IPS DF 6.9 (cell line): ENCODE measurements around the gene KRTAP4-1.
"Not testable (repeated sequence)": the region's sequence is repeated elsewhere in the genome, so short reads cannot be mapped to it uniquely, and the experiment has no call there.

ENCODE experiments used
- DNase-seq: peaks from one replicate; pipeline ENCODE4 v3.0.0-alpha.2; 2013; ENCODE audit warnings: low read depth, low spot score
- H3K27ac ChIP-seq: one replicate; pipeline ENCODE4 v1.5.1; 2013; ENCODE audit warnings: low read length, control low read depth
- H3K27me3 ChIP-seq: 2 replicates; pipeline ENCODE4 v1.6.1; 2013; ENCODE audit warnings: mild to moderate bottlenecking, low read length; ENCODE audit not compliant: control insufficient read depth, insufficient read depth
- H3K36me3 ChIP-seq: 2 replicates; pipeline ENCODE4 v1.6.1; 2013; ENCODE audit warnings: low read length; ENCODE audit not compliant: control insufficient read depth, insufficient read depth
- H3K4me1 ChIP-seq: 2 replicates; pipeline ENCODE4 v1.6.1; 2013; ENCODE audit warnings: low read length; ENCODE audit not compliant: control insufficient read depth, insufficient read depth
- H3K4me3 ChIP-seq: 2 replicates; pipeline ENCODE4 v1.5.1; 2013; ENCODE audit warnings: mild to moderate bottlenecking, low read length
- H3K9me3 ChIP-seq: 2 replicates; pipeline ENCODE4 v1.6.1; 2013; ENCODE audit warnings: low read length, inconsistent platforms; ENCODE audit not compliant: control insufficient read depth, insufficient read depth
- whole genome bisulfite sequencing: extraction: QIAGEN DNeasy Blood & Tissue Kit; methylation state at CpG from one replicate; pipeline ENCODE4 v1.1.7; 2013; ENCODE audit warnings: mixed read lengths, missing lambda C conversion rate; ENCODE audit not compliant: insufficient read length, insufficient coverage; 5-methylcytosine and 5-hydroxymethylcytosine counted together

Gene KRTAP4-1

DNA sequence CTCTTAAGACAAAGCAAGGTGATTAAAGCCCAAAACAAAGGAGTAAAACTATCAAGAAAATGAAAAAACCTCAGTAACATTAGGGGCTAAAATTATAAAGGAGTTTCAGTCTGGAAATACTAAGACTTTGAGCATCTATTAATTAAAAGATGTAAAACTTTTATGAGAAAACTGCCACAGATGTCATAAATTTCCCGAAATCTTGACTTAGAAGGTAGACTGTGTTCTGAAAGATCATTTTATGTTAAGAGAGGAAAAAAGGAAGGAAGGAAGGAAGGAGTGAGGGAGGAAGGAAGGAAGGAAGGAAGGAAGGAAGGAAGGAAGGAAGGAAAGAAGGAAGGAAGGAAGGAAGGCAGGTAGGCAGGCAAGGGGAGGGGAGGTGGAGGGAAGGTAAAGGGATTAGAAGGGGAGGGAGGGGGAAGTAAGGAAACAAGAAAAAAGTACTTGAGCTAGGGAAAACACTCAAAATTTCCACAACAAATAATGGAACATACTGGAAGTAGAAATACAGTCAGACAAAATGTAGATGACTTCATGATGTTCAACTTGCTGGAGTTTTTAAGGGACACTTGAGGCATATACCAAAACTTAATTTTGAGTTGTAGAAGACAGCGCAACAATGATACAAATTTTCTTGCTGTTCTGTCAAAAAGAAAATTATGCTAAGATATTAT, 37.0 kb downstream of the KRTAP4-1 start:
- no peaks in the 10 kb centered on the region for H3K9me3 ChIP-seq
- no peaks in the 10 kb centered on the region for H3K4me1 ChIP-seq
- no peak for DNase-seq
- no peaks in the 10 kb centered on the region for H3K36me3 ChIP-seq
- H3K27me3 ChIP-seq, result no peaks in the 10 kb centered on the region
- no peak overlapping the region for H3K4me3 ChIP-seq
- WGBS, result no CpG with 5 or more reads among the region's 2 CpGs
- H3K27ac ChIP-seq, result no peak overlapping the region

DNA sequence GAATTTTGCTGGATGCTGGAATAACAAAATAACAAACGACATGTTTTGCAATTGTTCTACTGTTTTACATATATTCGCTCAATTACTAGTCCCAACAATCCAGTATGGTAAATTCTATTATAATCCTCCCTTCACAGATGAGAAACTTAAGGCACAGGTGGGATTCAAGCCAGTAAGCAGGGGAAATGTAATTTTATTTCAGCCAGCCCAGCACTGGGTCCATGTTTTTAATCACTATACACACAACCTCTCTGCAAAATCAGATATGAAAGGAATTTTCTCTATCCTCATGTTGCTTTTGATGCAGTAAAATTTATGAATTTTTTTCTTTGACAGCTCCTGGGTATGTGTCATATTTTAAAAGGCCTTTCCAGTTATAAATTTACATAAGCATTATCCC, 39.5 kb downstream of the KRTAP4-1 start:
- Histone ChIP-seq H3K27me3 (no peaks in the 10 kb centered on the region), H3K9me3 (no peaks in the 10 kb centered on the region), H3K36me3 (no peaks in the 10 kb centered on the region), H3K4me3 (no peak overlapping the region), H3K4me1 (no peaks in the 10 kb centered on the region), H3K27ac (no peak overlapping the region)
- DNase-seq, result no peak
- no CpG with 5 or more reads among the region's 2 CpGs for WGBS

DNA sequence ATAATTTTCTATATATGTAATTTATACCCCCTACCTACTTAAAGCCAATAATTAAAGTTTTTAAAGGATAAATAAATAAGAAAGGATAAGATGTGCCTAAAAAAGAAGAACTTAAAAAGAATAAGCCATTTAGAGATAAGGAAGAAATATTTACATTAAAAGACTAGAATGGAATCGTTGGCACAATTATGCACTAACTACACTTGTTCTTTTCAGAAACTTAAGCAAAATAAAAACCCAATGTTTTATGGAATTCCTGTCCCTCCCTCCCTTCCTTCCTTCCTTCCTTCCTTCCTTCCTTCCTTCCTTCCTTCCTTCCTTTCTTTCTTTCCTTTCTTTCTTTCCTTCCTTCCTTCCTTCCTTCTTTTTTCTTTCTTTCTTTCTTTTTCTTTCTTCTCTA, 39.9 kb downstream of the KRTAP4-1 start:
- H3K9me3 ChIP-seq, result no peaks in the 10 kb centered on the region
- no peaks in the 10 kb centered on the region for H3K36me3 ChIP-seq
- H3K27ac ChIP-seq, result no peak overlapping the region
- DNase-seq, result no peak
- H3K4me1 ChIP-seq, result no peaks in the 10 kb centered on the region
- WGBS, result no CpG with 5 or more reads among the region's 1 CpG
- no peak overlapping the region for H3K4me3 ChIP-seq
- no peaks in the 10 kb centered on the region for H3K27me3 ChIP-seq

DNA sequence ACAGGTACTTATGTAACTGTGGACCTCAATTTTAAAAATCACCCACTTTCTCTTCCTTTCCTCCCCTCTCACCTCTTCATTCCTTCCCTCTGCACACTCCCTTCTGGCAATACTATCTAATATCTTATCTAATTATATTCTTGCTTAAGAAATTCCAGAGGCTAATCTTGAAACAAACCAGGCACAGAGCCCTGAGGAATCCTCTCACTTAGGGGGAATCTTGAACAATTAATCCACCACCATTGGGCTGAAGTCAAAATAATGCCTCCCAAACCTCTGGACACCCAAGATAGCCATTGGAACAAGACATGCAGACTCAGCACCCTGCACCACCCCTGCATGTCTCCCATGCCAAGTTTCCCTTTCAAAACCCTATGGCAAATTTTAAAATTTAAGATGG, 43.4 kb downstream of the KRTAP4-1 start:
- H3K36me3 ChIP-seq, result no peaks in the 10 kb centered on the region
- DNase-seq, result no peak
- no peak overlapping the region for H3K27ac ChIP-seq
- no peaks in the 10 kb centered on the region for H3K9me3 ChIP-seq
- H3K4me3 ChIP-seq, result no peak overlapping the region
- no peaks in the 10 kb centered on the region for H3K27me3 ChIP-seq
- H3K4me1 ChIP-seq, result no peaks in the 10 kb centered on the region

DNA sequence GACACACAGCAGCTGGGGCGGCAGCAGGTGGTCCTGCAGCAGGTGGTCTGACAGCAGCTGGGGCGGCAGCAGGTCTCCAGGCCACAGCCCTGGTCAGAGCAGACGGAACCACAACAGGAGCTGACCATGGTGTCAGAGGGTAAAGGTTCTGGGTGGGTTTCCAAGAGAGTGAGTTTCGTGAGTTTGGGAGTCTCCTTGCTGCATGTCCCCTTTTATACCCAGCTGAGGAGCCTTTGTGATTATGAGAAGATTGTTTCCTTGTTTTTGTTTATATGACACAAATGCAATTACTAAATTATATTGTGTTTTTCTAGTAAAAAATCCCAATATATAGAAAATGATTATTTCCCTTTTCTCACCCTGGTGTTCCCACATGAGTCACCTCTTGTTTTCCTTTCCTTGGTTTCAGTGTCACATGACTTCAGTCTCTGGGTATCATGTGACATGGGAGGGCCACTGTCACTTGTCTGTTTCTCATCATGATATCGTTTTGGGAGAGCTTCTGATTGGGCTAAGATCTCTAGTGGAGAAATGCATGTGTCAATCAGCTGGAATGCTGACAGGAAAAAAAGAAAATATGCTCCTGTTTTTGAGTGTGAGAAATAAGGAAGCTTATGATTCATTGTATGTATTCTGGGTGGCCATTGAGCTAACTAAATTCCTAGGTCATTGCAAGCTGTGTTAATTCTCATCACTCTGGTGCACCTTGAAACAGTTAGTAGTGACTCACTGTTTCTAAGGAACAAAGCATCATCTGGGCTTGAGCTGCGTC, 44.2 kb downstream of the KRTAP4-1 start, which contains the start of gene KRTAP4-6:
TSS of gene KRTAP4-6 (minus strand) at position 185 of the 772 bp plus-strand sequence. CDS start at position 128, 57 bp downstream.
- Histone ChIP-seq H3K9me3 (no peaks in the 10 kb centered on the region), H3K27me3 (no peaks in the 10 kb centered on the region), H3K4me3 (no peak within 1 kb of the TSS), H3K36me3 (no peaks in the 10 kb centered on the region), H3K4me1 (no peaks in the 10 kb centered on the region), H3K27ac (no peak within 1 kb of the TSS)
- no peak for DNase-seq
- WGBS, result no CpG with 5 or more reads among the region's 6 CpGs

DNA sequence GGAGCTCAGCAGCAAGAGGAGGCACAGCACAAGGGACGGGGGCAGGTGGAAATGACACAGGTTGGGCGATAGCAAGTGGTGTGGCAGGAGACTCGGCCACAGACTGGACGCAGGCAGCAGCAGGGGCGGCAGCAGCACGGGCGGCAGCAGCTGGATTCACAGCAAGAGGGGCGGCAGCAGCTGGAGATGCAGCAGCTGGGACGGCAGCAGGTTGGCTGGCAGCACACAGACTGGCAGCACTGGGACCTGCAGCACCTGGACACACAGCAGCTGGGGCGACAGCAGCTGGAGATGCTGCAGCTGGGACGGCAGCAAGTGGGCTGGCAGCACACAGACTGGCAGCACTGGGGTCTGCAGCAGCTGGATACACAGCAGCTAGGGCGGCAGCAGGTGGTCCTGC, 44.8 kb downstream of the KRTAP4-1 start:
- not testable (repeated sequence) for H3K27ac ChIP-seq, H3K9me3 ChIP-seq, H3K4me3 ChIP-seq, H3K4me1 ChIP-seq, DNase-seq, H3K27me3 ChIP-seq, H3K36me3 ChIP-seq
- WGBS, result no CpG with 5 or more reads among the region's 12 CpGs
